Right cardiac atrium (tissue), 5 donors: ENCODE measurements around the gene TSPAN31. TPM values are rescaled to one million over a fixed set of nuclear protein-coding genes. Genes with fewer than 3 reads are reported as not detected.

Source experiments
- ATAC-seq, 2 donors: fragments of 200-7000 bp; cut with Tn5 transposase; one replicate each; pipeline versions ENCODE4 v1.8.0 to v1.9.1; 2020; ENCODE audit warnings: moderate library complexity in 2 of 2, mild to moderate bottlenecking in 1 of 2
- DNase-seq, 3 donors: peaks; one replicate each; pipeline ENCODE4 v3.0.0-alpha.2; 2020
- H3K27ac ChIP-seq: one replicate; pipeline ENCODE4 v1.5.1; 2013; ENCODE audit warnings: mild to moderate bottlenecking, low read length, control low read depth, moderate library complexity
- H3K27me3 ChIP-seq: one replicate; pipeline ENCODE4 v1.6.1; 2013; ENCODE audit not compliant: control insufficient read depth, insufficient read depth
- H3K4me1 ChIP-seq: one replicate; pipeline ENCODE4 v1.6.1; 2013; ENCODE audit warnings: low read length; ENCODE audit not compliant: control insufficient read depth, insufficient read depth
- H3K4me3 ChIP-seq: one replicate; pipeline ENCODE4 v1.5.1; 2013; ENCODE audit warnings: low read length, control low read depth
- H3K9me3 ChIP-seq: one replicate; pipeline ENCODE4 v1.6.1; 2013; ENCODE audit warnings: low read length; ENCODE audit not compliant: control insufficient read depth
- WGBS: extraction: QIAGEN DNeasy Blood & Tissue Kit; methylation state at CpG from one replicate; pipeline ENCODE4 v1.1.7; 2013; 5-methylcytosine and 5-hydroxymethylcytosine counted together
- intact Hi-C, 4 donors: fragments of 100-400 bp; cut with DNase I; formaldehyde crosslinking; loops; one replicate each; pipeline versions ENCODE4 v1.11.0 to v1.14.0; 2022 to 2023
- polyA plus RNA-seq: library from polyadenylated mRNA; stranded (reverse); fragments of 200-250 nt; gene quantifications from one replicate; pipeline ENCODE4 v1.2.3, GENCODE V29; 2013
- total RNA-seq, 4 donors: library from RNA; stranded (reverse); fragmentation: NEBNext Ultra II Directional; extraction: Animal tissue kit (Norgen Biotek cat#: 25700); gene quantifications; one replicate each; pipeline ENCODE4 v1.2.1, GENCODE V29; 2021
- donor health status: healthy with polysubstance abuse.
- donor health status: DM: no; HTN: yes; CAD: no.
- donor health status: DM: no; HTN: no; CAD: no.
- donor health status: DM: no; HTN: yes; CAD: no; lungs with severe emphysema.
- donor health status: DM: yes; HTN: yes; CAD: no.

The TSPAN31 gene
- total and polyA plus RNA-seq, 5 donors, result 31.5 to 43.9 (median 35.2) TPM

GRCh38 chr12:57723630-57723962 lies 21.2 kb upstream of the TSPAN31 start:
- 55% methylated on average over 2 of the region's 2 CpGs for WGBS
- DNase-seq, result no peak
- peaks cover 2% of the 10 kb centered on the region for H3K4me1 ChIP-seq
- no peak overlapping the region for H3K27ac ChIP-seq
- no peak for ATAC-seq
- H3K27me3 ChIP-seq, result no peaks in the 10 kb centered on the region
- intact Hi-C loops, result no loop called here
- no peak overlapping the region for H3K4me3 ChIP-seq
- no peaks in the 10 kb centered on the region for H3K9me3 ChIP-seq

- intact Hi-C loops, result no loop called here
- WGBS, result 84% methylated on average over 12 of the region's 12 CpGs
- no peak for ATAC-seq
Measured at GRCh38 chr12:57724003-57724935, 20.6 kb upstream of the TSPAN31 start.

GRCh38 chr12:57724936-57725740 lies 19.7 kb upstream of the TSPAN31 start:
- H3K4me3 ChIP-seq, result no peak overlapping the region
- H3K27ac ChIP-seq, result no peak overlapping the region
- intact Hi-C loops, result no loop called here
- H3K9me3 ChIP-seq, result no peaks in the 10 kb centered on the region
- no peak for DNase-seq
- peaks cover 2% of the 10 kb centered on the region for H3K4me1 ChIP-seq
- ATAC-seq, result no peak
- no peaks in the 10 kb centered on the region for H3K27me3 ChIP-seq
- 52% methylated on average over 11 of the region's 11 CpGs for WGBS

More at GRCh38 chr12:57724003-57724935, 20.6 kb upstream of the TSPAN31 start:
- no peaks in the 10 kb centered on the region for H3K27me3 ChIP-seq
- no peak overlapping the region for H3K4me3 ChIP-seq
- peaks cover 2% of the 10 kb centered on the region for H3K4me1 ChIP-seq
- H3K27ac ChIP-seq, result no peak overlapping the region
- no peaks in the 10 kb centered on the region for H3K9me3 ChIP-seq
- DNase-seq, result no peak

- no peak for DNase-seq
- WGBS, result 13% methylated on average over 10 of the region's 10 CpGs
- no peak overlapping the region for H3K27ac ChIP-seq
- H3K4me1 ChIP-seq, result peaks cover 2% of the 10 kb centered on the region
- no peak overlapping the region for H3K4me3 ChIP-seq
- H3K27me3 ChIP-seq, result no peaks in the 10 kb centered on the region
- no peak for ATAC-seq
- no peaks in the 10 kb centered on the region for H3K9me3 ChIP-seq
- intact Hi-C loops, result no loop called here
Measured at GRCh38 chr12:57725851-57726150, 19.0 kb upstream of the TSPAN31 start.

GRCh38 chr12:57726151-57726883 lies 18.5 kb upstream of the TSPAN31 start:
- no peaks in the 10 kb centered on the region for H3K9me3 ChIP-seq
- H3K4me1 ChIP-seq, result peaks cover 2% of the 10 kb centered on the region
- intact Hi-C loops, result no loop called here
- DNase-seq, result peak; percentile 84 to 92 (median 88)
- ATAC-seq, result peak; percentile 79 to 81
- peak overlapping the region; percentile 39 for H3K4me3 ChIP-seq
- H3K27me3 ChIP-seq, result no peaks in the 10 kb centered on the region
- H3K27ac ChIP-seq, result no peak overlapping the region
- WGBS, result 10% methylated on average over 79 of the region's 79 CpGs

- Histone ChIP-seq H3K4me3 (peak overlapping the region; percentile 39), H3K9me3 (no peaks in the 10 kb centered on the region), H3K27ac (no peak overlapping the region), H3K27me3 (no peaks in the 10 kb centered on the region), H3K4me1 (peaks cover 2% of the 10 kb centered on the region)
- DNase-seq (peak; percentile 61 to 87 (median 82)), ATAC-seq (peak; percentile 53 to 56)
- WGBS, result 26% methylated on average over 76 of the region's 76 CpGs
- intact Hi-C loops, result no loop called here
Measured at GRCh38 chr12:57726884-57727757, 17.7 kb upstream of the TSPAN31 start.

GRCh38 chr12:57727758-57728395 lies 17.0 kb upstream of the TSPAN31 start:
- Histone ChIP-seq H3K27ac (no peak overlapping the region), H3K4me1 (peaks cover 2% of the 10 kb centered on the region), H3K9me3 (no peaks in the 10 kb centered on the region), H3K4me3 (no peak overlapping the region), H3K27me3 (no peaks in the 10 kb centered on the region)
- 46% methylated on average over 21 of the region's 21 CpGs for WGBS
- ATAC-seq, result no peak
- intact Hi-C loops, result no loop called here
- no peak for DNase-seq

GRCh38 chr12:57729321-57729844 lies 15.5 kb upstream of the TSPAN31 start:
- Histone ChIP-seq H3K9me3 (no peaks in the 10 kb centered on the region), H3K4me3 (no peak overlapping the region), H3K27ac (no peak overlapping the region), H3K27me3 (no peaks in the 10 kb centered on the region), H3K4me1 (peaks cover 2% of the 10 kb centered on the region)
- DNase-seq (no peak), ATAC-seq (no peak)
- intact Hi-C loops, result no loop called here
- 48% methylated on average over 5 of the region's 5 CpGs for WGBS

- 79% methylated on average over 13 of the region's 13 CpGs for WGBS
- Histone ChIP-seq H3K27me3 (no peaks in the 10 kb centered on the region), H3K9me3 (no peaks in the 10 kb centered on the region), H3K27ac (no peak overlapping the region), H3K4me3 (no peak overlapping the region), H3K4me1 (peaks cover 2% of the 10 kb centered on the region)
- ATAC-seq (no peak), DNase-seq (no peak)
- intact Hi-C loops, result no loop called here
Measured at GRCh38 chr12:57730336-57731067, 14.3 kb upstream of the TSPAN31 start.
